ENCODE data around the gene SMIM23.
"Not testable (repeated sequence)": the region's sequence is repeated elsewhere in the genome, so short reads cannot be mapped to it uniquely, and the experiment has no call there.

The SMIM23 gene

DNA sequence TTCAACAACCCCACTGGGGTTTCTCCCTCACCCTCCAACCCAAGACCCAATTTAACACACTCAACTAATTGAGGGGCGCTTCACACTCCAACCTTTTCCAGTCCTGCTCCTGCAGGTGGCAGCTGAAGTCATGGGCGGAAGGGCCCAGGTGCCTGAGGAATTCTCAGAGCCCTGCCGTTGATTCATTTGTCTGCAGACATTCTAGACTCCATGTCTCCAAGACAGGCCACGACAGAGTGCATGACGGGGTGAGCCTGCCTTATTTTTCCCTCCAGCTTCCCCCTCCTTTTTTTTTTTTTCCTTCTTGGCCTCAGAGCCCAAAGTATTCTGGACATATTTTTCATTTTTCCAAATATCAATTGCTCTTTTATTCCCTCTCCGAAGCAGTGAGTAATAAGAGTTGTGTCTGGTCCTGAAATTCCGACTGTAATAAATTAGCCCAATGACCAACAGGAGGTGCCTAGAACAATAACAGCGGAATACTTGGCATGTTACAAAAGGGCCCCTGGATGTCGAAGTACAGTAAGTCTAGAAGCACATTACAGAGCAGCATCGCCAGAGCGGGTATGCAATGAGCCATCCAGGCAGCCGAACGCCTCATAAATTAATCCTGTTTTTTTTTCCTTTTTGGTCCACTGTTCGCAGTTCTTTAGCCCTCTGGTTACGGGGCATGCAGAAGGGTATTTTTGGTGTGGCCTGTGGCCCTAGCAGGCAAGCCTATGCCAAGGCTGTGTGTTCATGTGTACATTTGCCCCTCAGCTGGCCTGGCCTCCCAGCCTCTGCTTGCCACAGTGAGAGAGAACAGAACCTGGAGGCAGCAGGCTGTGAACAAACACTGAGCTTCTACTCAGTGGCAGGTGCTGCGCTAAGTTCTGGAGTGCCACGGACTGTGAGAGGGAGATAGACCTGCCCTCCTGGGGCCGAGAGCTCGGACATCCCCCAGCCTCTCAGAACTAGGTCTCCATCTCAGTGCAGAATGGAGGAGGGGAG, 8.6 kb upstream of the SMIM23 start:
- no peak for TF ChIP-seq CTCF (IDR thresholded peaks at IDR 0.05; ENCODE audit: insufficient read depth, low read depth, low read length, missing control alignments)
- H3K4me3 ChIP-seq (ENCODE audit: low read depth, low read length) = no peak overlapping the region
- DNase-seq (ENCODE audit: low read depth) = no peak

- DNase-seq (ENCODE audit: low read depth); H3K4me3 ChIP-seq (ENCODE audit: low read depth, low read length): not testable (repeated sequence)
Observed at GRCh38 chr5:171781744-171782143, 3.9 kb upstream of the SMIM23 start.

DNA sequence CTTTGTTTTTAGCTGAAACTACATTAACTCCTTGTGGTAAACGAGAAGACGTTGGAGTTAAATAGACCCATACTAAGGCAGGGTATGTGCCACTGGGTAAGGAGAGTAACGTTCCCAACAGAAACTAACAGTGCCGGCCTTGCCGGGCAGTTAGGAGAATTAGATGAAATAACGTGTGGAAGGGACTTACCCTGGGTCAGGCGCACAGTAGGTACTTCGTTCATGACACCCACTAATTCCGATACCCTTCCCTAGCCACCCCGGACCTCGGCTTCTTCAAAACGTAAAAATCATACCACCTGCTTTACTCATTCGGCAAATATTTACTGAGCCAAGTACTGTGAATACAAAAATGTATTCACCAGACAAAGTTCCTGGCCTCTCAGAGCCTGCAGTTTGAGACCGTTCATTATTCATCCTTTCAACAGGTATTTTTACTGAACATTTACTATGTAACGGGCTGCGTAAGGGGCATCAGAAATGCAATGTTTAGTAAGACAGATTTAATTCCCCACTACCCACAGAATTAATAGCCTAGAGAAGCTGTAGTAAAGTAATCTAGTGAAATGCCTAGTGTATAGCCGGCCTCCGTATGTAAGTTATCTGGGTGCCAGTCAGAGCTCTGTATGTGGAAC, 3.2 kb upstream of the SMIM23 start:
- no peak overlapping the region for H3K4me3 ChIP-seq (ENCODE audit: low read depth, low read length)
- no peak for TF ChIP-seq CTCF (IDR thresholded peaks at IDR 0.05; ENCODE audit: insufficient read depth, low read depth, low read length, missing control alignments)
- no peak for DNase-seq (ENCODE audit: low read depth)

DNA sequence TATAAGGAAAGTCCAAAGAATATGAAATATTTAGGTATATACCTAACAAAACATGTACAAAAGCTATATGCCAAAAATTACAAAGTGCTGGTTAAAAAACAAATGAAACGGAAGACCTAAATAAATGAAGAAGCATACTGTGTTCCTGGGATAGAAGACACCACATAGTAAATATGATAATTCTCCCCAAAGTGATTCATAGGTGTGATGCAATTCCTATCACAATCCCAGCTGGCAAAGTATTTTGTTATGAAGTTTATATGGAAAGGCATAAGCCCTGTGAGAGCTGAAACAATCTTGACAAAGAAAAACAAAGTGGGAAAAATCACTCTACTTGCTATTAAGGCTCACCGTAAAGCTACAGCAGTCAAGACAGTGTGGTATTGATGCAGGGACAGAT, 2.6 kb upstream of the SMIM23 start:
- no peak for TF ChIP-seq CTCF (IDR thresholded peaks at IDR 0.05; ENCODE audit: insufficient read depth, low read depth, low read length, missing control alignments)
- no peak for DNase-seq (ENCODE audit: low read depth)
- no peak overlapping the region for H3K4me3 ChIP-seq (ENCODE audit: low read depth, low read length)

- no peak for TF ChIP-seq CTCF (IDR thresholded peaks at IDR 0.05; ENCODE audit: insufficient read depth, low read depth, low read length, missing control alignments)
- no peak overlapping the region for H3K4me3 ChIP-seq (ENCODE audit: low read depth, low read length)
- DNase-seq (ENCODE audit: low read depth) = no peak
Observed at GRCh38 chr5:171789353-171789752, 3.7 kb downstream of the SMIM23 start.

DNA sequence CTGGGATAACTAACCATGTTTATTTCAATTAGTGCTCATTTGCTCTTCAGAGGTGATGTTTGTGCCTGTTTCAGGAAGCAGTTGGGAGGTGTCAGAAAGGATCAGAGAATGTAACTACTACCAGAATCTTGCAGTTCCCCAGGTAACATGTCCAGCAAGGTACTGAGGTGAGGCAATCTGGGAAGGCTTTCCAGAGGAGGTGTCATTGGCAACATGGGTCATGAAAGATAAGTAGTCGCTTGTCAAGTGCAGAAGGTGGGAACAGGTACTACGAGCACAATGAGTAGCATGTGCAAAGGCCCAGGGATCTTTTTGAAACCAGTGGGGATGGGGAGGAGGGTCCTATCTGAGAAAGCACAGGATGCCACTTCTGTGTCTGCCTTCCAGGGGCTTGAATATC, 4.8 kb downstream of the SMIM23 start:
- DNase-seq (ENCODE audit: low read depth) = no peak
- no peak for TF ChIP-seq CTCF (IDR thresholded peaks at IDR 0.05; ENCODE audit: insufficient read depth, low read depth, low read length, missing control alignments)
- H3K4me3 ChIP-seq (ENCODE audit: low read depth, low read length) = no peak overlapping the region

- no peak overlapping the region for H3K4me3 ChIP-seq (ENCODE audit: low read depth, low read length)
- DNase-seq (ENCODE audit: low read depth) = no peak
- TF ChIP-seq CTCF (IDR thresholded peaks at IDR 0.05; ENCODE audit: insufficient read depth, low read depth, low read length, missing control alignments) = no peak
Observed at GRCh38 chr5:171794470-171794960, 8.9 kb downstream of the SMIM23 start.
